ENCODE measurements around the gene KLHL29. TPM values are rescaled to one million over a fixed set of nuclear protein-coding genes. Genes with fewer than 3 reads are reported as not detected.

Gene KLHL29
- total and polyA plus RNA-seq, 8 donors: 1.8 to 10.5 (median 2.8) TPM

DNA sequence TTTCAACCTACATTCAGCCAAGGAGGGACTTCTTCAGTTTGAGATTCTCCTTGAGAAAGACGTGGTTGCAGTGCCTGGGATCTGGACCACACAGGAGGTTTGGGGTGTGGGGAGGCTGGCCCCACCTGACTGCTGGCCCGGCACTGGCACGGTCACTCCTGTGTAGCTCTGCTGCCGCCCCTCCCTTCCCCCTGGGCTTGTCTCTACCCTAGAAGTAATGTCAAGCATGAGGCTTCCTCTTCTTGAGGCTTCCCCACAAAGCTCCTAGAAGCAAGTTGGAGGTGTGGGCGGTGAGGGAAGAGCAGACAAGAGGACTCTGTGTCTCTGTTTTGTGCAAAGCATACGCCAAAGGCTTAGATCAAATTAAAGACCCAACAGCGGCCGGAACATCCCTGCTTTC, 8.7 kb downstream of the KLHL29 start:
- TF ChIP-seq, protein P1, sequence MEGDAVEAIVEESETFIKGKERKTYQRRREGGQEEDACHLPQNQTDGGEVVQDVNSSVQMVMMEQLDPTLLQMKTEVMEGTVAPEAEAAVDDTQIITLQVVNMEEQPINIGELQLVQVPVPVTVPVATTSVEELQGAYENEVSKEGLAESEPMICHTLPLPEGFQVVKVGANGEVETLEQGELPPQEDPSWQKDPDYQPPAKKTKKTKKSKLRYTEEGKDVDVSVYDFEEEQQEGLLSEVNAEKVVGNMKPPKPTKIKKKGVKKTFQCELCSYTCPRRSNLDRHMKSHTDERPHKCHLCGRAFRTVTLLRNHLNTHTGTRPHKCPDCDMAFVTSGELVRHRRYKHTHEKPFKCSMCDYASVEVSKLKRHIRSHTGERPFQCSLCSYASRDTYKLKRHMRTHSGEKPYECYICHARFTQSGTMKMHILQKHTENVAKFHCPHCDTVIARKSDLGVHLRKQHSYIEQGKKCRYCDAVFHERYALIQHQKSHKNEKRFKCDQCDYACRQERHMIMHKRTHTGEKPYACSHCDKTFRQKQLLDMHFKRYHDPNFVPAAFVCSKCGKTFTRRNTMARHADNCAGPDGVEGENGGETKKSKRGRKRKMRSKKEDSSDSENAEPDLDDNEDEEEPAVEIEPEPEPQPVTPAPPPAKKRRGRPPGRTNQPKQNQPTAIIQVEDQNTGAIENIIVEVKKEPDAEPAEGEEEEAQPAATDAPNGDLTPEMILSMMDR (IDR thresholded peaks at IDR 0.05): no peak

DNA sequence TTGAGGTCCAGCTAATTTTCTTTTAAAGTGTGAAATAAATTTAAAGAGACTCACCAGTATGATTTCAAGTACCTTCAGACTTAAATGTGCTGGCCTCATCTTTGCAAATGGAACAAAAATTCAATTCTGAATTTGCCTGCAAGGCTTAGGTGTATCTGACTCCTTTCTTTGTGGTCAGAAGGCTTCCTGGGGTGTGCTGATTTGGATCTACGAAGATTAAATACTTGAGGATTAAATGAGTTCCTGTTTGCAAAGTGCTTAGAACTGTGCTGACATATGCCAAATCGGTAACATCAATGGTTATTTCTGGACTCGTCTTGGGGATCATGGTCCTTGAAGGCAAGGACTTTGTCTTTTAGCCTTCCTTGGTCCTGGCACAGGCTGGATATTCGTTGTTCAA, 9.7 kb downstream of the KLHL29 start:
- no peaks in the 10 kb centered on the region for H3K9me3 ChIP-seq
- intact Hi-C loops (cut with DNase I): no loop called here
- no peaks in the 10 kb centered on the region for H3K36me3 ChIP-seq
- DNase-seq (no peak), ATAC-seq (no peak)
- H3K4me1 ChIP-seq: no peaks in the 10 kb centered on the region
- TF ChIP-seq, protein P1 (IDR thresholded peaks at IDR 0.05): no peak
- peaks cover 0 to 41% of the 10 kb centered on the region in 2 donors for H3K27me3 ChIP-seq
- no peak overlapping the region for H3K4me3 ChIP-seq
- H3K27ac ChIP-seq: no peak overlapping the region

More for the DNA sequence above, 8.7 kb downstream of the KLHL29 start:
- Histone ChIP-seq H3K4me3 (no peak overlapping the region), H3K36me3 (no peaks in the 10 kb centered on the region), H3K9me3 (no peaks in the 10 kb centered on the region), H3K27ac (no peak overlapping the region), H3K27me3 (peaks cover 0 to 51% of the 10 kb centered on the region in 2 donors), H3K4me1 (no peaks in the 10 kb centered on the region)
- ATAC-seq (no peak), DNase-seq (no peak)
- intact Hi-C loops (cut with DNase I): no loop called here

DNA sequence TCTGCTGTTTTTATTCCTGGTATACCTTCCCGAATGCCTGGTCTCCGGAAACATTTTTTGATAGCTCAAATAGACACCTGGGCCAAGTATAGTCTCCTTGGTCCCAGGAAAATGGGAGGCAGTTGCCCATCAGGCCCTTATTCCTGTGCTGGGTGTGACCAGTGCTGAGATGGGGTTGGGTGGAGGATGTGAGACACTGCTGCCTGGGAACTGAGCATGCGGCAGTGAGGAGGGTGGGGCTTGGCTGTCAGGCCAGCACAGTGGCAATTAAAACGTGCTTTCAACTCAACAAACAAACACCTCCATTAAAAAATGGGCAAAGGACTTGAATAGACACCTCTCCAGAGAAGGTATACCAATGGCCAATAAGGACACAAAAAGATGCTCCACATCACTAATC, 12.5 kb downstream of the KLHL29 start:
- Histone ChIP-seq H3K4me1 (no peaks in the 10 kb centered on the region), H3K27me3 (peaks cover 0 to 20% of the 10 kb centered on the region in 2 donors), H3K9me3 (no peaks in the 10 kb centered on the region), H3K36me3 (no peaks in the 10 kb centered on the region), H3K27ac (no peak overlapping the region), H3K4me3 (no peak overlapping the region)
- ATAC-seq (no peak), DNase-seq (no peak)
- TF ChIP-seq, protein P1 (IDR thresholded peaks at IDR 0.05): no peak
- intact Hi-C loops (cut with DNase I): no loop called here

DNA sequence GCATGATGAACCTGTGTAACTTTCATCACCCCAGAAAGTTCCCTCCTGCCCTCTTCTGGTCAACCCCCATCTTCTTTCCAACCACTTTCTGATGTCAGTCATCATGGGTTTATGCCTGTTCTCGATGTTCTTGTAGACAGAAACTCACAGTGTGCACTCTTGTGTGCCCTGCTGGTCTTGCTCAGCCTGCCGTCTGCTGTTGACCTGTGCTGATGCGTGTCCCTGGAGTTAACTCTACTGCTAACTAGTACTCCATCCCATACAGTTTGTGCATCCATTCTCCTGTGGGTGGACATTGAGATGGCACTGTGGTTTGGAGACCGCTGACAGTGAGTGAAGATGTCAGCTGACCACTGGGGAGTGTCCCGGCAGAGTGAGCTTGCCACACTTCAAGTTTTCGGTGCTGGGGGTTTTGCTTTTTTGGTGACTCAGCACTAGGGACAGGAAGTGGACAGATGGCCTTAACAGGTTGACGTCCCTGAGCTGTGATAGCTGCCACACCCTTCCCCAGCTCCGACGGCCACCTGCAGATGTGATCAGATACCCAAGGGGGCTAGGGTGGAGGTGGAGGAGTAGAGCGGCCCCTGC, 14.8 kb downstream of the KLHL29 start:
- H3K9me3 ChIP-seq: no peaks in the 10 kb centered on the region
- intact Hi-C loops (cut with DNase I): no loop called here
- no peak for ATAC-seq
- TF ChIP-seq, protein P1 (IDR thresholded peaks at IDR 0.05): no peak
- H3K36me3 ChIP-seq: no peaks in the 10 kb centered on the region
- no peak for DNase-seq
- peaks cover 0 to 8% of the 10 kb centered on the region in 2 donors for H3K4me1 ChIP-seq
- no peak overlapping the region for H3K27ac ChIP-seq
- no peak overlapping the region for H3K4me3 ChIP-seq
- peaks cover 0 to 7% of the 10 kb centered on the region in 2 donors for H3K27me3 ChIP-seq

DNA sequence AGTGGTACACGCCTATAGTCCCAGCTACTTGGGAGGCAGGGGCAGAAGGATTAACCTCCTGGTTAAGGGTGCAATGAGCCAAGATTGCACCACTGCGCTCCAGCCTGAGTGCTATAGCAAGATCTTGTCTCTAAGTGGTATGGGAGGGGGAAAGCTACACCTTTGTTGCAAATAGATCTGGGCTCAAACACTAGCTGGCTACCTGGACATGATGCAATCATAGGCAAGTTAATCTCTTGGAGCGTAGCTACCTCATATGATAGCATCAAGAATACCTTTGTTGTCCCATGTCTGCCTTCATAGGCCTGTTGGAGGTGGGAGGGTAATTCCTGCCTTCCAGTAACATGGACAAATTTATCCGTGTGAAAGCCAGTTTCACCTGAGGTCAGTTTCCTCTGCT, 15.7 kb downstream of the KLHL29 start:
- Histone ChIP-seq H3K9me3 (no peaks in the 10 kb centered on the region), H3K27ac (no peak overlapping the region), H3K4me3 (no peak overlapping the region), H3K36me3 (no peaks in the 10 kb centered on the region), H3K27me3 (peaks cover 0 to 7% of the 10 kb centered on the region in 2 donors), H3K4me1 (peaks cover 0 to 8% of the 10 kb centered on the region in 2 donors)
- ATAC-seq (no peak), DNase-seq (no peak)
- TF ChIP-seq, protein P1 (IDR thresholded peaks at IDR 0.05): no peak
- intact Hi-C loops (cut with DNase I): no loop called here
